CD4-positive, alpha-beta T cell treated with Interleukin-6 at 100 ng/mL for 8 hours (primary cell): ENCODE data around the gene ZNF605.
"Not testable (repeated sequence)": the region's sequence is repeated elsewhere in the genome, so short reads cannot be mapped to it uniquely, and the experiment has no call there.

Experiments
- DNase-seq: peaks from one replicate; pipeline ENCODE4 v3.0.0-alpha.2; 2020; ENCODE audit warnings: mixed read lengths, low spot score

Gene ZNF605

DNA sequence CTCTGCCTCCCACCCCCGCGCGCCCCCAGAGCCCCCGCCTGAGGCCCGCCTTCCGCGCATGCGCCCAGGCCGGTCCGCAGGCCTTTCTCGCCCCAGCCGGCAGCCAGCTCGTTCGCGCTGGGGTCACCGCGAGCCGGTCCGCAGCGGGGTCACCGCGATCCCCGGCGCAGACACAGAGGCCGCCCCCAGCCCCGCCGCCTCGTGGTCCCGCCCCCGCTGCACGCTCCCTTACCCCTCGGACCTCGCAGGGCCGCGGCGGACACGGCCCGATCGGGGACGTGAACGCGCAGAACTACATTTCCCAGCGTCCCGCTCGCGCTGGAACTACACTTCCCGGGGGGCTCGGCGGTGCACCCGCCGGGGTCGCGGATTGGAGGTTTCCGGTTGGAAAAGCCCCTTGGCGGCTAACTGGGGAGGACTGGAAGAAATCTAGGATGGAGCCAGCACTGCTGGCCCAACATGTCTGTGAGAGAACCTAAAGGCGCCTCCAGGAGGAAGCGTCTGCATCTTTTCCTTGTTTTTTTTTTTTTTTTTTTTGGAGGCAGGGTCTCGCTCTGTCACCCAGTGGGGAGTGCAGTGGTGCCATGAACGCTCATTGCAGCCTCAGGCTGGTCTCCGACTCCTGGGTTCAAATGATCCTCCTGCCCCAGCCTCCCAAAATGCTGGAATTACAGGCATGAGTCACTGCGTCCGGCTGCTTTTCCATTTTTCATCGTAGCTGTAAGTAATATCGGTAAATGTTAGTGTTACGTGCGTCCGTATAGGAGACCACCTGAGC is at the start of gene ZNF605:
Gene ZNF605 (minus strand): TSS at position 296 of the 778 bp plus-strand sequence. CDS start 10,671 bp downstream, outside the sequence.
- DNase-seq: peak; percentile 82

DNA sequence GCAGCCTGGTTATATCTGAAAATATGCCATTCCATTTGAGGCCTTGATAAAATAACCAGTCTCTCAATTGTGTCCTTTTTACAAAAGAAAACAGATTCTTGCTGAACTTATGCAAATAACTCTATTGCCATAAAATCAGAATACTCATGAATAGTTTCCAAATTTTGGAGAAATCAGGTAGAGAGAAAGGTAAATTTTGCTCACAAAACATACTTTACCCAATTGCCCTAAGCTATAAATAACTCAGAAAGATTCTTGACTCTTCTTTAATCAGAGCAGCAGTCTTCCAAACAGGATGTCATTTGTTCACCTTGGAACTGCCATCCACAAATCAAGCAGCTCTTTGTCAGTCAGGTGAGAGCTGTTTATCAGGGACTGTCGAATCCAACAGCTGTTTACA is 42.6 kb upstream of the ZNF605 start:
- no peak for DNase-seq

DNA sequence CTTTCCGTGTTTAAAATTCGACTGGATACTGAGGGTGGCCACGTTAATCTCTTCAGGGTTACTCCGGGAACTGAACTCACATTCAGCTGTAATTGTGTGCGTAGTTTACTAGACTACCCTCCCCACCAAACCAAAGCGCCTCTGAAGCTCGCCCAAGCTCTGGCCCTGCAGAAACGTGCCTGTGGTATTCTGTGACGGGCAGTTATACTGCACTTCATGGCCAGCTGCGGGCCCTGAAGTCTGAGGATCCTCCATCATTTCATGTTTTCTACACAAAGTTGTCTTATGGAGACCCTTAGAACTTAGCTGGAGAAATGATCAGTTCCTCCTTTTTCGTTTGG is 30.7 kb upstream of the ZNF605 start:
- no peak for DNase-seq

DNA sequence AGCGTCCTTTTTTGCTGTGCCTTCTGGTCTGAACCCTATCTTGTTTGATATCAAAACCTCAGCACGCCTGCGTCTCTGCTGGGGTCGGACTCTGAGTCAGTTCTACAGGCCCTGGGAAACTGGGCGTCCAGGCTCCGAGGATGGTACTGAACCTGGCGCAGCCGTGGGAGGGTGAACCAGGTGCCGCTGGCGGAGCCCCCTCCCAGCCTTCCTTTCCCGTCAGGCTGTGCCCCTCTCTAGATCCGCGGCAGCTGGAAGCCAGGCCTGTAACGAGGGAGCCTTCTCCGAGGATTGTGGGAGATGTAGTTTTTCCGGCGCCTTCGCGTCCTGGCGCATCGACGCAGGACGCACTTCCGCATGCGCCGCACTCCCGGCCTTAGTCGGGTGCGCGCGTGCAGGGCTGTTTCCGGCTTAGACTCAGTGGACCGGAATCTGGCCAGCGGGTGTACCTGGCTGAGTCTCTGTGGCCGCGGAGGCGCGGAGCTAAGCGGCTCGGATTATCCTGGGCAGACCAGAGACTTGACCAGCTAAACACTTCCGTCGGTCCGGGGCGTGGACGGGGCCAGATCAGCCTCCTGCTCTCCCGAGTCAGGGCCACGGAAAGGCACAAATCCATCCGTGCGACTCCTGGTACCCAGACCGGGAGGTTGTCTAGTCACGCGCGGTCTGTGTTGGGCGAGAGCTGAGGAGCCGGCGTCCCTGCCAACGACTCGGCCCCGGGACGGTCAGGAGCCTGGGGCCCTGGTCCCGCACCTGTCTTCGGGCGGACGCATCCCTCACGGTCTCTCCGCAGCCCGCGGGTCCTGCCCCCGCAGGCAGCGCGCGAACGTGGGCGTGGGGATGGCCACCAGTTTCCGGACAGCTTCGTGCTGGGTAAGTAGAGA is 30.1 kb upstream of the ZNF605 start, which contains the start of gene ZNF26:
Gene ZNF26 (plus strand): TSS at position 367 of the 884 bp plus-strand sequence. CDS start 474 bp downstream, at position 841.
- peak; percentile 88 for DNase-seq

DNA sequence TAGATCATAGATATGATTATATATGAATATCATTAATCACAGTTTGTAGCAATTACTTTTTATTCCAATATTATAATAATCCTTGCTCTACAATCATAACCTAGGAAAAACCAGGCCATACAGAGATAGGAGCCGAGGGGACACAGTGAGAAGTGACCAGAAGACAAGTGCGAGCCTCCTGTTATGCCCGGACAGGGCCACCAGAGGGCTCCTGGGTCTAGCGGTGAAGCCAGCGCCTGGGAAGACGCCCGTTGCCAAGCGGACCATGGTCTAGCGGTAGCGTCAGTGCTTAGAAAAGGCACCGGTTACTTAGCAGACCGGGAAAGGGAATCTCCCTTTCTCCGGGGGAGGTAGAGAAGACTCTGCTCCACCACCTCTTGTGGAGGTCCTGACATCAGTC is 20.8 kb upstream of the ZNF605 start:
- DNase-seq: not testable (repeated sequence)

DNA sequence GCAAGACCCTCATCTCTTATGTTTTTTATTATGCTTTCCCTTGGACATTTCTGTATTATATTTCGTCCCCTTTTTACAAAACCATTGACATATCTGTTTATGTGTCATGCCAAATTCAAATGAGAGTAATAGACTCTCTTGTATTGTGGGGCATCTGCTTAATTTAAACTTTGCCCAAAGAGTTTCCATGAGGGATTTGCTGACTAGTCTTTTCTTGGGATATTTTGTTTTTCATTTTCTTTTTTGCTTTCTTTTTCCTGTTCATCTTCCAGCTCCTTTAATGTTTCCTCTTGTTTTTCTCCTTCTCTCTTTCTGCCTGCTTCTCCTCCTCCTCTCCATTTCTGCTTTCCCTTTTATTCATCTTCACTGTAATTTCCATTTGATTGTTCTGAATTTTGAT is 16.3 kb upstream of the ZNF605 start:
- no peak for DNase-seq

DNA sequence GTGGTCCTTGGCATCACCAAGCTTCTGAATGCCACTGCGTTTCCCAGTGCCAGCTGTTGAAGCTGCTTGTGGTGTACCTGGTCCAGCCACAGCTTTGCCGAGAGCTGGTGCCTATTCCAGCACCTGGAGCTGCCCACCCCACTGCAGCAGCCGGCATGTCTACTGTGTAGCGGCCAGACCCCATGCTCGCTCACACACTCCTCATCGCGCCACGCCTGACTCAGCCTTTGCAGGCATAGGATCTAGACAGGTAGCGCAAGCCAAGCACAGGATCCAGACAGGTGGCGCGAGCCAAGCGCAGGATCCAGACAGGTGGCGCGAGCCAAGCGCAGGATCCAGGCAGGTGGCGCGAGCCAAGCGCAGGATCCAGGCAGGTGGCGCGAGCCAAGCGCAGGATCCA is 11.6 kb upstream of the ZNF605 start:
- DNase-seq: no peak

DNA sequence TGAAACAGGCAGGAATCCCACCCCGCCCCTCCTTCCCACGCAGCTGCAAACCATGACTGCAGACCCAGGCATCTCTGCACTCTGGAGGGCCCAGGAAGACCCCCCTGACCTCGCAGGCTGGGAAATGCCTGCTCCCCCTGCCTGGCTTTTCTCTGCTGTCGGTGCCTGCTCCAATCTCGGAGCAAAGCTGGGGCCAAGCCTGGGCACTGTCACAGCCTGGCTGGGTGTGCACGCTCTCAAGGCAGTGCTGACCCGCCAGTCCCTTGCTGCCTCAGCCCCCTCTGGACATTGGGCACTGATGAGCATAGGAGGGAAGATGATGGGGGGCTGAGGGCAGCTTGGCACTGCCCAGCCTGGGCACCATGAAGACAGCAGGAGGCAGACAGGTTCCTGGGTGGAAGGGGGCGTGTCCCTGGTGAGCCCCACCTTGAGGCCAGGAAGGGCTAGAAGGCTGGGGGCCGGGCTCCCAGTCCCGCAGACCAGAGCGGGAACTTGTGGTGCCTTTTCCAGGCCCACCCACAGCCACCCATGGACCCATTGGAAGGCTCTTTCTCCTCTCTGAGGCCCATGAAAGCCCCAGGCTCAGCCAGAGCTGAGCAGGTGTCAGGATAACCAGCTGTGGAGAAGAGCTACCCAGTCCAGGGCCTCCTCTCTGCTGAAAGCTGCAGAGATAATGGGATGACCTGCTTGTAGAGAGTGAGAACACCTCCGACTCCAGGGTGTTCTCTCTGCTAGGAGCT is 10.7 kb upstream of the ZNF605 start:
- DNase-seq: no peak

DNA sequence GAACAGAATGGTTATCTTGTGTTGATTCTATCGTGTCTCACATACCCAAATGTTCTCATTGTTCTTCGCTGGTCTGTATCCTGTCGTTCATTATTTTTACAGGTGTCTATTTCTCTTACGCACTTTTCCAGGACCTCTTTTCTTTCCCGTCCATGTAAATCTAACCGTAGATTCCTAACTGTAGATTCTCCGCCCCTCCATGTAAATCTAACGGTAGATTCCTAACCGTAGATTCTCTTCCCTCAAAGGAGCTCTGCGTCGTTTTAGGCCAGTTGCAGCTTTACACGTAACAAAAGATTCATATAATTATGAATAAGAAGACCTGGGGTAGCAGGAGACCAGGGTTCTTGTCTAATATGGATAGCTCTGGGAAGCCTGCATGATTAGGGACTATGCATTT is 9.7 kb upstream of the ZNF605 start:
- no peak for DNase-seq

DNA sequence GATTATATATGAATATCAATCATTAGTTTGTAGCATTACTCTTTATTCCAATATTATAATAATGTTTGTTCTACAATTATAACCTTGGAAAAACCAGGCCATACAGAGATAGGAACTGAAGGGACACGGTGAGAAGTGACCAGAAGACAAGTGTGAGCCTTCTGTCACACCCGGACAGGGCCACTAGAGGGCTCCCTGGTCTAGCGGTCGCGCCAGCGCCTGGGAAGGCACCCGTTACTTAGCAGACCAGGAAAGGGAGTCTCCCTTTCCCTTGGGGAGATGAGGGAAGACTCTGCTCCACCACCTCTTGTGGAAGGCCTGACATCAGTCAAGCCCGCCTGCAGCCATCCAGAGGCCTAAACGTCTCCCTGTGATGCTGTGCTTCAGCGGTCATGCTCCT is 7.8 kb upstream of the ZNF605 start:
- DNase-seq: not testable (repeated sequence)

DNA sequence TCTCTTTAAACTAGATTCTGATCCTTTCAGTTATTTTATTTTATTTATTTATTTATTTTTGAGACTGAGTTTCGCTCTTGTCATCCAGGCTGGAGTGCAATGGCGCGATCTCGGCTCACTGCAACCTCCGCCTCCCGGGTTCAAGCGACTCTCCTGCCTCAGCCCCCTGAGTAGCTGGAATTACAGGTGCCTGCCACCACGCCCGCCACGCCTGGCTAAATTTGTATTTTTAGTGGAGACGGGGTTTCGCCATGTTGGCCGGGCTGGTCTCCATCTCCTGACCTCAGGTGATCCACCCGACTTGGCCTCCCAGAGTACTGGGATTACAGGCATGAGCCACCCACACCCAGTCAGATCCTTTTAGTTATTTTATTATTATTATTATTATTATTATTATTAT is 5.7 kb upstream of the ZNF605 start:
- not testable (repeated sequence) for DNase-seq

DNA sequence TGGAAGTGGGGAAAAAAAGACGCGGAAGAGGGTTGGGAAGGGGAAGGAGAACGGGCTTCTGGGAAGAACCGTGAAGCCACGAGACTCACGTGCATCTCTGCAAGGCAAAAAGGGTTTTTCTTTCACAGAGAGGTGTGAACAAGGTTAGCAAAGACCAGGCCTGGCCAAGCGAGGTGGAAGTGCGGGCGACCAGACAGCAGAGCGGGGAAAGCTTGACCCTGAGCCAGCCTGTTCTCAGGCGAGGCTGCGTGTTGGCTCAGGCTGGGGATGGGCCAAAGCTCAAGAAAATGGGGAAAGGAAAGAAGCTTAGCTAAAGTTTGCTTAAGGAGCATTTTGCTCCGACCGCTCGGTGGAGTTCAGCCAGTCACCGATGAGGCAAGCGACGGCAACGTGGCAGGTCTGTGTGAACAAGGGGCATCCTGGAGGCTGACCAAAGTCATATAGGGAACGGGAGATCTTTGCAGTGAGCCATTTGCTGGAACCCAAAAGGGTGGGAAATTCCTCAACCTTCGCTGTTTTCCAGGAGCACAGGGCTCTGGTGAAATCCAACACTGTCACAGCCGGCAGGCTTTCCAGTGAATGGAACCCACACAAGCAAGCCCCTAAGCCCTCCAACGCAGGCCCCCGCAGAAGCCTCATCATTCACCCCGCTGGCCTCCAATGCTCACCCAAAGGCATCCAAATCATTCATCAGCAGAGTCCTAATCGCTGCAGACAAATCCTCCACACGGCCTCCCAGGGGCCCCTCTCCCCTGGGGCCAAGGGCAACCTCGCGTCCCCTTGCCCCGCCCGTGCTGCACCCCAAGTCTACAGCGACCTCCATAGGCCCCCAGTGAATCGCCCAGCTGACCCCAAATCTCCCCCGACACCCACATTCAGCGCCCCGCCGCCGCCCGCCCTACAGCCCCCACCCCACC is 754 bp downstream of the ZNF605 start:
- DNase-seq: no peak

DNA sequence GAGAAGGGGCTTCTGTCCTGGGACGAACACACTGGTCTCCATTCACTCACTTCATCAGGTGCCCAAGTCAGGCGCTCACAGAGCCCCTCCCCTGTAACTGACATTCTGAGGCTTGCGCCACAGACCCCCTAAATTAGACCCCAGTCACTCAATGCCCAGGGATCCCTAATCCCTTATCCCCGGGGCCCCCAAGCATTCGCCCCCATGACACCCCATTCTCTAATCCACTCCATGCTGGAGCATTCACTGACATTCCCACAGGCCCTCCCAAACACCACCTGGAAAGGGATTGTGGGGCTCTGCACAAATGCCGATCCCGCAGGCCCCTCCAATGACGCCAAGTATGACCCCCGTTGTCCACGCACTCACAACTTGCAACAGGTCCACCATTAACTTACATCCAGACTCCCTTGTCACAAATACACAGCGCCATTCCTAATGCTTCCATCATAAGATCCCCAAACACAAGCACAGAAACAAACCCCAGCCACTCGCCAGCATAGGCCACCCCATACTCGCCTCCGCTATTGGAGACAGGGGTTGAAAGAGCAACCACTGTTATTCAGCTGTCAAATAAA is 1.5 kb downstream of the ZNF605 start:
- no peak for DNase-seq

DNA sequence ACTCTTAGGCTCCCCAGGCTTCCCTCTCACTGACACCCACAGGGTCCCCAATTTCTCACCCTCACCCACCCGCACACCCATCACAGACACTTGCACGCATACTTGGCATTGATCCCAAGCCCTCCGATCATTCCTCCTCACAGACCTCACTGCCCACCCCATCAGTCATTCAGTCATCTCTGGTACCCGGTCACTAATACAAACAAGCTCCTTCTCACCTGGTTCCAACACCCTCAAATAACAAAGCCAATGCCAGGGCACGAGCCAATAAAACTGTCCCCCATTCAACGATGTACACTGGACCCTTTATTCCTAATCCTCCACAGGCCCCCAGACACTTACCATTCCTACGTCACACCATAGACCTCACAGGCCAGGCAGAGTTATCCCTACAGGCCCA is 2.3 kb downstream of the ZNF605 start:
- no peak for DNase-seq

DNA sequence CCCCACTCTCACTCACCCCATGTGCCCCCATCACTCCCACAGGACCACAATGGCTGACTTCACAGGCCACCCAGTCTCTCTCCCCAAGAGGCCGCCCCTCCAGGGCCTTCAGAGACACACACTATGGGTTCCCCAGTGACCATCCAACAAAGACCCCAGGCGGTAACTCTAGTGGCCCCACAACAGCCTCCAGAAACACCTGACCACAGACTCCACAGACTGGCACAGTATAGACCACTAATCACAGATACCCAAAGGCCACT is 3.0 kb downstream of the ZNF605 start:
- no peak for DNase-seq

DNA sequence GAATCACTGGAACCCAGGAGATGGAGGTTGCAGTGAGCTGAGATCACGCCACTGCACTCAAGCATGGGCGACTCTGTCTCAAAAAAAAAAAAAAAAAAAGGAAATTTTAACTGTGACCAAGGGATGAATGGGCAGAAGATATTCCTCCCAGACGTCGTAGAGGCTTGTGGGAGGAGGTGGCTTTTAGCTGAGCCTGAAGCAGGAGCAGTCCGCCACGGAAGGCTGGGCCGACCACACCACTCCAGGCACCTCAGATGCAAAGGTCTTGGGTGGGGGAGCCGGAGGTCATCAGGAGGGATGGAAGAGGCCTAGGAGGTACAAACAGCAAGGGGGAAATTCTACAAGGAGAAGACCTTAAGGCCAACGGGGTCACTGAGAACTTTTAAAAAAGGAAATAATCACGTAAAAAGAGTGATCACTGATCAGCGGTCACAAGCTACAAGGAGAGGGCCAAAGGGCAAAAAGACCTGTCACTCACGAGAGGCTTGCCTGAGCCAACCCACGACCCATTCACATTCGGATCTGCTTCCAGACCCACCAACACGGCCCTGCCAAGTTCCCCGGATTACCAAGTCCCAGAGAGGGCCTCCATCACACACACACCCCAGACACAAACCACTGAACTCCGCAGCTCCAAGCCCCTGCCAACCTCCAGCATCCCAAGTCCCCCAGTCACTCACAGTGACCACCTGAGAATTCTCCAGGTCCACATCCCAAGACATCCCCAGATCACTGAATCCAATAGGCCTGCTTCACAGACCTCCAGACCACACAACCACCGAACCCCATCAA is 3.5 kb downstream of the ZNF605 start:
- DNase-seq: no peak

DNA sequence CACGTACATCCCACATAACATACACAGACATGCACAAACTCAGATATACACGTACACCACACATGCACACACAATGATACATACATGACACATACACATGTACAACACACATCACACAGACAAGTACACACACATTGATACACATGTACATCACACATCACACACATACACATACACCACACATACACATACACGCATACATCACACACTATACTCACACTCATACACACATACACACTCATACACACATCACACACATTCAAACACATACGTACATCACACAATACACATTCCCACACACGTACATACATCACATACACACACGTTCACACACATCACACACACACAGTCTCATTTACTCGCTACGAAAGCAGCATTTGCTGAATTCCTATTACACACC is 4.5 kb downstream of the ZNF605 start:
- no peak for DNase-seq

DNA sequence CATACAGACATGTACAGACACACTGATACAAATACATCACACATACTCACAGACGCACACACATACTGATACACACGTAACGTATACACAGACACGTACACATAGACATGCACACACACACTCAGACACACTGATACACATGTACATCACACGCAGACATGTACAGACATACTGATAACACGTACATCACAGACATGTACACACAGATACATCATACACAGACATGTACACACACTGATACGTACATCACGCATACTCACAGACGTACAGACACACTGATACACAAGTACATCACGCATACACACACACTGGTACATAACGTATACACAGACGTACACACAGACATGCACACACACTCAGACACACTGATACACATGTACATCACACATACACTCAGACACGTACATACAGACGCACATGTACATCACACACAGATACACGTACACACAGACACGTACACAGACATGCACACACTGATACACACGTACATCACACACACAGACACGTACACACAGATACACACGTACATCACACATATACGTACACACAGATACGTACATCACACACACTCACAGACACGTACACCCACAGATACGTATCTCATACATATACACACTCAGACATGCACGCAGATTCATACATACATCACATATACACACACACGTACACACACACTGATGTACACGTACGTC is 5.1 kb downstream of the ZNF605 start:
- no peak for DNase-seq

DNA sequence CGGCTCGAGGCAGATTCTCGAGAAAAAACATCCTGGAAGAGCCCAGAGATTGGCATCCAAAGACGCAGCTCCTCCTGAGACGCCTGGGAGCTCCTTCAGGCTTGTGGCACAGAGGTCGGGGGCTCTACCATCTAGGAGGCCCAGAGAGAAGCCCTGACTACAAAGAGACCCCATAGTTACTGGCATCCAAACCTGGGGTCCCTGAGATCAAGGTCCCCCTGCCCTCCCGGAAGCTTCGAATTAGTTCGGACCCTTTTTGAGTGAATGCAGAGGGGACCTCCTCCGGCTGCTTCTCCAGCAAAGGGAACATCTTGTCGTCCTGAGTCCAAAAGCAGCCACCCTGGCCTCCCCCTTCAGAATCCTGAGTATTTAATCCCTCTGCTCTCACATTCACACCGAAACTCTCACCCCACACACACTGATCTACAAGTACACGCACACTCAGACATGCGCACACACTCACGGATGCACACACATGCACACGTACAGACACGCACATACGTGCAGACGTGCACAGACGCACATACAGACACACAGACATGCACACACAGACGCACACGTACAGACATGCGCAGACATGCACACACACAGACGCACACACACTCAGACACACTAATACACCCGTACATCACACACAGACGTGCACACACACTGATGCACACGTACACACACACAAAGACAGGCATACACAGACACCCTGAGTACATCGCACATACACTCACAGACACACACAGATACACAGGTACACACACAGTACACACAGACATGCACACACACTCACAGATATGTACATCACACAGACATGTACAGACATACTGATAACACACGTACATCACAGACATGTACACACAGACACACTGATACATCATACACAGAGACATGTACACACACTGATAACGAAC is 5.9 kb downstream of the ZNF605 start:
- no peak for DNase-seq
